K562 (cell line): ENCODE measurements around the gene FBXL13. TPM values are rescaled to one million over a fixed set of nuclear protein-coding genes. Genes with fewer than 3 reads are reported as not detected.
"Not testable (repeated sequence)": the region's sequence is repeated elsewhere in the genome, so short reads cannot be mapped to it uniquely, and the experiment has no call there.

ENCODE experiments used
- ATAC-seq: fragments of 200-7000 bp; cut with Tn5 transposase; 3 replicates; pipeline ENCODE4 v1.9.1; 2020; ENCODE audit warnings: moderate library complexity
- BruUV-seq: library from RNA; stranded (reverse); fragments of 400-500 nt; replicated peaks from 2 replicates; lab custom pipeline; 2021; lab: Mats Ljungman, UMichigan
- CTCF ChIA-PET: fragments of 300-600 bp; formaldehyde crosslinking; extraction: SDS; loops from one replicate; lab custom pipeline; 2021; ENCODE audit warnings: low intra/inter-chr PET ratio; lab: Yijun Ruan, JAX
- POLR2A ChIA-PET: fragments of 300-600, 350-650 bp; sonication (Branson Sonifier 250); formaldehyde crosslinking; extraction: SDS; loops from one replicate; lab custom pipeline; 2021; ENCODE audit warnings: antibody characterized with exemption, inconsistent platforms; lab: Yijun Ruan, JAX
- DNase-seq, 4 experiments: peaks; one replicate each; pipeline versions ENCODE4 v3.0.0 to v3.0.0-alpha.2; 2011 to 2018; ENCODE audit warnings: low spot score in 3 of 4, mixed read lengths in 3 of 4; ENCODE audit errors: extremely low read depth in 1 of 4
- FAIRE-seq: peaks from 2 replicates; lab custom pipeline; 2011; peaks lifted over from hg19 to GRCh38; lab: Jason Lieb, UNC
- H2AFZ ChIP-seq: 2 replicates; pipeline ENCODE4 v1.6.0; 2011; ENCODE audit warnings: low read depth, low read length, control low read depth, inconsistent platforms
- H3K27ac ChIP-seq: fragments of 200-600 bp; 3 replicates; pipeline ENCODE4 v1.8.0; 2011; ENCODE audit warnings: low read depth, mild to moderate bottlenecking, control low read depth, inconsistent platforms, low read length, moderate library complexity, mixed read lengths; ENCODE audit errors: extremely low read depth
- H3K27me3 ChIP-seq, 2 experiments: fragments of 300-600 bp in 1 of 2; 2 replicates in 1 of 2; 3 replicates in 1 of 2; pipeline versions ENCODE4 v1.6.0 to v1.8.0; 2011; ENCODE audit warnings: inconsistent platforms in 2 of 2, low read length in 2 of 2, mild to moderate bottlenecking in 1 of 2, mixed read lengths in 1 of 2, moderate library complexity in 1 of 2; ENCODE audit not compliant: control insufficient read depth in 2 of 2, insufficient read depth in 2 of 2
- H3K36me3 ChIP-seq: fragments of 300-600 bp; 3 replicates; pipeline ENCODE4 v1.8.0; 2011; ENCODE audit warnings: mild to moderate bottlenecking, low read length, inconsistent platforms; ENCODE audit not compliant: control insufficient read depth, insufficient read depth
- H3K4me1 ChIP-seq, 2 experiments: fragments of 200-600 bp in 1 of 2; replicated peaks in 1 of 2; 2 replicates in 1 of 2; 3 replicates in 1 of 2; pipeline versions ENCODE4 v1.5.1 to v1.8.0; 2011; ENCODE audit warnings: inconsistent platforms in 2 of 2, low read length in 2 of 2, mild to moderate bottlenecking in 1 of 2, mixed read lengths in 1 of 2, moderate library complexity in 1 of 2; ENCODE audit not compliant: control insufficient read depth in 2 of 2, insufficient read depth in 2 of 2
- H3K4me2 ChIP-seq: 2 replicates; pipeline ENCODE4 v1.6.1; 2011; ENCODE audit warnings: low read length, control low read depth, inconsistent platforms, mixed read lengths; ENCODE audit not compliant: insufficient read depth
- H3K4me3 ChIP-seq: fragments of 200-600 bp; sonication (generic), shearing (Covaris generic); 2 replicates; pipeline ENCODE4 v1.5.1; 2016; ENCODE audit warnings: control low read depth, inconsistent platforms
- H3K79me2 ChIP-seq: fragments of 200-600 bp; 3 replicates; pipeline ENCODE4 v1.8.0; 2011; ENCODE audit warnings: low read length, inconsistent platforms; ENCODE audit not compliant: control insufficient read depth, insufficient read depth
- H3K9ac ChIP-seq, 2 experiments: 2 replicates each; pipeline versions ENCODE4 v1.6.0 to v1.6.1; 2011; ENCODE audit warnings: low read depth in 2 of 2, low read length in 2 of 2, control low read depth in 1 of 2, inconsistent platforms in 1 of 2, mild to moderate bottlenecking in 1 of 2, mixed read lengths in 1 of 2; ENCODE audit not compliant: insufficient read depth in 1 of 2
- H3K9me1 ChIP-seq: one replicate; pipeline ENCODE4 v1.6.0; 2011; ENCODE audit warnings: inconsistent platforms, mild to moderate bottlenecking, low read length, moderate library complexity; ENCODE audit not compliant: control insufficient read depth, insufficient read depth
- H3K9me3 ChIP-seq: replicated peaks from 2 replicates; pipeline ENCODE4 v1.5.1; 2011; ENCODE audit warnings: low read depth, low read length, inconsistent platforms; ENCODE audit not compliant: control insufficient read depth, insufficient read depth
- H4K20me1 ChIP-seq: replicated peaks from 2 replicates; pipeline ENCODE4 v1.6.1; 2011; ENCODE audit warnings: low read length, inconsistent platforms, mixed read lengths; ENCODE audit not compliant: control insufficient read depth, insufficient read depth
- BACH1 ChIP-seq: fragments of 200-800 bp; sonication (Bioruptor generic); IDR thresholded peaks from 2 replicates; pipeline ENCODE4 v1.6.1; 2016; ENCODE audit warnings: missing genetic modification characterization, missing compliant biosample characterization
- BCOR ChIP-seq: fragments of 450-650 bp; IDR thresholded peaks from 2 replicates; pipeline ENCODE4 v1.6.1; 2016
- CREM ChIP-seq: IDR thresholded peaks from 2 replicates; pipeline ENCODE4 v1.6.1; 2014; ENCODE audit warnings: antibody characterized with exemption, low read depth
- CSDE1 ChIP-seq, 2 experiments: fragments of 450-650 bp; IDR thresholded peaks; 2 replicates each; pipeline ENCODE4 v1.6.1; 2016; ENCODE audit warnings: mild to moderate bottlenecking in 1 of 2
- E2F6 ChIP-seq, 2 experiments: IDR thresholded peaks; 2 replicates each; pipeline ENCODE4 v1.6.1; 2011; ENCODE audit warnings: borderline replicate concordance in 1 of 2, control low read depth in 1 of 2, low read depth in 1 of 2, low read length in 1 of 2, mild to moderate bottlenecking in 1 of 2, mixed read lengths in 1 of 2, moderate library complexity in 1 of 2; ENCODE audit not compliant: insufficient read depth in 1 of 2, insufficient read length in 1 of 2, poor library complexity in 1 of 2, severe bottlenecking in 1 of 2; ENCODE audit errors: extremely low read depth in 1 of 2
- HDAC1 ChIP-seq, 2 experiments: fragments of 450-650 bp; IDR thresholded peaks; 2 replicates each; pipeline ENCODE4 v1.6.1; 2016 to 2017; ENCODE audit warnings: inconsistent platforms in 1 of 2, mild to moderate bottlenecking in 1 of 2, moderate library complexity in 1 of 2
- KDM1A ChIP-seq, 2 experiments: fragments of 450-650 bp; IDR thresholded peaks; 2 replicates each; pipeline ENCODE4 v1.6.1; 2016; ENCODE audit warnings: mild to moderate bottlenecking in 2 of 2
- KDM5B ChIP-seq: fragments of 200-600 bp; sonication (generic); IDR thresholded peaks from 2 replicates; pipeline ENCODE4 v1.6.1; 2012; ENCODE audit warnings: low read depth, mild to moderate bottlenecking, moderate library complexity, low read length, control low read depth, inconsistent platforms; ENCODE audit not compliant: insufficient replicate concordance
- LEF1 ChIP-seq: fragments of 450-650 bp; IDR thresholded peaks from 2 replicates; pipeline ENCODE4 v1.6.1; 2016; ENCODE audit warnings: mild to moderate bottlenecking
- MNT ChIP-seq, 2 experiments: fragments of 450-650 bp; conservative IDR thresholded peaks; 2 replicates each; pipeline ENCODE4 v1.6.1; 2017; ENCODE audit warnings: mild to moderate bottlenecking in 2 of 2, moderate library complexity in 2 of 2
- NFIC ChIP-seq: fragments of 450-650 bp; IDR thresholded peaks from 2 replicates; pipeline ENCODE4 v1.6.1; 2017; ENCODE audit warnings: mild to moderate bottlenecking, inconsistent platforms
- RNF2 ChIP-seq: sonication (generic); IDR thresholded peaks from 2 replicates; pipeline ENCODE4 v1.6.1; 2016
- SMARCA5 ChIP-seq: fragments of 450-650 bp; IDR thresholded peaks from 2 replicates; pipeline ENCODE4 v1.6.1; 2016
- STAT5B ChIP-seq: fragments of 250-450 bp; sonication (Bioruptor Pico); IDR thresholded peaks from 2 replicates; pipeline ENCODE4 v1.8.0; 2021; ENCODE audit warnings: mild to moderate bottlenecking, inconsistent platforms
- SUPT5H ChIP-seq: fragments of 450-650 bp; IDR thresholded peaks from 2 replicates; pipeline ENCODE4 v1.6.1; 2016
- ZBTB2 ChIP-seq: fragments of 450-650 bp; IDR thresholded peaks from 2 replicates; pipeline ENCODE4 v1.6.1; 2016; ENCODE audit warnings: antibody characterized with exemption
- ZNF146 ChIP-seq: IDR thresholded peaks from one replicate; pipeline ENCODE4 v1.6.1; 2018; ENCODE audit warnings: missing compliant biosample characterization; ENCODE audit not compliant: unreplicated experiment
- WGBS: fragments of 100-300 bp; shearing (Covaris generic); methylation state at CpG from one replicate; pipeline ENCODE4 v1.1.6; 2016; ENCODE audit warnings: low coverage, mixed read lengths; ENCODE audit not compliant: insufficient coverage; ENCODE audit errors: missing lambda C conversion rate; 5-methylcytosine and 5-hydroxymethylcytosine counted together
- in situ Hi-C: fragments of 300-500 bp; cut with MboI; formaldehyde crosslinking; loops from 4 replicates; pipeline ENCODE4 v1.15.0; 2018; ENCODE audit warnings: inconsistent platforms, mixed read lengths
- intact Hi-C: fragments of 100-400 bp; cut with micrococcal nuclease; formaldehyde crosslinking; loops from 2 replicates; pipeline ENCODE4 v1.14.2; 2022
- polyA plus RNA-seq, 8 experiments: library from polyadenylated mRNA; depleted of rRNA in 4 of 8; stranded (reverse) in 5 of 8; unstranded in 3 of 8; fragments of >200 nt; fragmentation: Nextera tagmentation in 2 of 8; fragmentation: Illumina TruSeq in 1 of 8; extraction: Ambion mirVana in 2 of 8; extraction: Trizol in 1 of 8; gene quantifications; 2 replicates each; pipeline versions ENCODE4 v1.2.1 to v1.2.3, GENCODE V29; 2011 to 2014; ENCODE audit warnings: inconsistent platforms in 1 of 8, missing spikeins in 1 of 8
- total RNA-seq, 7 experiments: library from RNA; depleted of rRNA in 6 of 7; stranded (reverse); fragments of >200 nt in 6 of 7; fragmentation: Illumina TruSeq in 2 of 7; extraction: Trizol in 2 of 7; gene quantifications; 2 replicates each; pipeline versions ENCODE4 v1.2.1 to v1.2.3, GENCODE V29; 2011 to 2021; ENCODE audit warnings: low replicate concordance in 1 of 7

The FBXL13 gene
- total and polyA plus RNA-seq, 9 of the 15 experiments (the other 6 are each of a cell fraction or from before 2014, with no cell fraction given), result 16.3 to 55.0 (median 25.4) TPM

GRCh38 chr7:102978284-102978683, 96.3 kb downstream of the FBXL13 start (continued):
- TF ChIP-seq E2F6 (IDR thresholded peaks at IDR 0.05; ENCODE audit: borderline replicate concordance in 1 of 2, extremely low read depth in 1 of 2, insufficient read depth in 1 of 2, insufficient read length in 1 of 2, low read depth in 1 of 2, low read length in 1 of 2, poor library complexity in 1 of 2, severe bottlenecking in 1 of 2) (peak in 1 of 2 experiments; percentile 37), RNF2 (no peak), ZBTB2 (peak; percentile 18; the same call in 1 of the 2 replicates), LEF1 (no peak), STAT5B (CRISPR knock-in tag) (no peak), BACH1 (peak; percentile 62; the same call in 1 of the 2 replicates), SUPT5H (0 out of 2 replicates have a peak, but pooled peaks have one; percentile 49), CREM (0 out of 2 replicates have a peak, but pooled peaks have one; percentile 35), KDM5B (no peak)
- TF ChIP-seq, all 486 proteins: peak for 45

GRCh38 chr7:102977586-102977985, 97.0 kb downstream of the FBXL13 start:
- H3K27me3 ChIP-seq, ATAC-seq, in situ Hi-C loops, H3K9ac ChIP-seq, H3K4me2 ChIP-seq, H3K9me1 ChIP-seq, CTCF ChIA-PET, FAIRE-seq, H4K20me1 ChIP-seq, H2AFZ ChIP-seq, POLR2A ChIA-PET, DNase-seq, H3K4me3 ChIP-seq, H3K9me3 ChIP-seq, intact Hi-C loops, H3K27ac ChIP-seq, BruUV-seq: not testable (repeated sequence)
- H3K79me2 ChIP-seq, result peaks cover 71% of the 10 kb centered on the region
- WGBS, result 63% methylated on average over 2 of the region's 4 CpGs
- peak; percentile 49; the same call in 1 of the 2 replicates for TF ChIP-seq NFIC
- peak; percentile 62 to 81 for TF ChIP-seq KDM1A (IDR thresholded peaks at IDR 0.05)
- TF ChIP-seq HDAC1 (IDR thresholded peaks at IDR 0.05), result peak in 1 of 2 experiments; percentile 11; a peak in 1 of 4 replicates
- TF ChIP-seq ZNF146, result peak; percentile 55
- 0 out of 4 replicates have a peak, but pooled peaks of 1 of the 2 experiments have one; percentile 47 for TF ChIP-seq CSDE1 (IDR thresholded peaks at IDR 0.05)
- peak; percentile 92 for TF ChIP-seq BCOR
- 0 out of 4 replicates have a peak, but pooled peaks of 1 of the 2 experiments have one; percentile 22 for TF ChIP-seq MNT (conservative IDR thresholded peaks at IDR 0.05)
- peak; percentile 75; the same call in 1 of the 2 replicates for TF ChIP-seq SMARCA5
- peaks cover 53% of the 10 kb centered on the region for H3K36me3 ChIP-seq
- H3K4me1 ChIP-seq, result peaks cover 15 to 37% of the 10 kb centered on the region in 2 experiments
